Activated CD4-positive, alpha-beta T cell treated with anti-CD3 and anti-CD28 coated beads, Interleukin-2, amount 10 ng/mL, durations not matched to agents 7 days and 5 days (primary cell): ENCODE measurements around the gene ALAS2. TPM values are rescaled to one million over a fixed set of nuclear protein-coding genes. Genes with fewer than 3 reads are reported as not detected.
"Not testable (repeated sequence)": the region's sequence is repeated elsewhere in the genome, so short reads cannot be mapped to it uniquely, and the experiment has no call there.

Experiments used
- CTCF ChIA-PET: fragments of 350-600 bp; sonication (Branson Sonifier 250); formaldehyde crosslinking; loops from one replicate; lab custom pipeline; 2021; ENCODE audit warnings: antibody characterized with exemption; lab: Charles Lee
- POLR2A ChIA-PET: fragments of 350-600 bp; sonication (Branson Sonifier 250); formaldehyde crosslinking; loops from one replicate; lab custom pipeline; 2021; ENCODE audit warnings: antibody characterized with exemption; lab: Charles Lee
- DNase-seq: peaks from one replicate; pipeline ENCODE4 v3.0.0-alpha.2; 2020
- H3K27ac Mint-ChIP-seq: one replicate; pipeline ENCODE4 v1.8.0; 2021; ENCODE audit warnings: mild to moderate bottlenecking, moderate library complexity, mixed read lengths
- H3K27me3 Mint-ChIP-seq: one replicate; pipeline ENCODE4 v1.8.0; 2021; ENCODE audit warnings: mixed read lengths
- H3K36me3 Mint-ChIP-seq: one replicate; pipeline ENCODE4 v1.8.0; 2021; ENCODE audit warnings: low read depth, mixed read lengths
- H3K4me1 Mint-ChIP-seq: one replicate; pipeline ENCODE4 v1.8.0; 2021; ENCODE audit warnings: mixed read lengths
- H3K4me3 Mint-ChIP-seq: one replicate; pipeline ENCODE4 v1.8.0; 2021; ENCODE audit warnings: mild to moderate bottlenecking, moderate library complexity, mixed read lengths
- H3K9me3 Mint-ChIP-seq: one replicate; pipeline ENCODE4 v1.8.0; 2021; ENCODE audit warnings: mixed read lengths
- total RNA-seq, 2 experiments: library from RNA; stranded (reverse); gene quantifications; one replicate each; pipeline ENCODE4 v1.2.3, GENCODE V29; 2021

The ALAS2 gene
- total RNA-seq = not detected

GRCh38 chrX:55030271-55031205, at the start of gene ALAS2:
Gene ALAS2, minus strand, starts transcription at chrX:55030977. Its CDS starts 4,977 bp downstream, at chrX:55026000.
- POLR2A ChIA-PET = no interaction called here
- CTCF ChIA-PET = interaction anchor here (0.9 kb wide), 1 partner anchor 167 kb away, joined by 3 read pairs; no protein-coding TSS in a partner anchor
- no peak within 1 kb of the TSS for H3K4me3 Mint-ChIP-seq
- H3K4me1 Mint-ChIP-seq = no peaks in the 10 kb centered on the region
- H3K9me3 Mint-ChIP-seq = peaks cover 3% of the 10 kb centered on the region
- no peaks in the 10 kb centered on the region for H3K36me3 Mint-ChIP-seq
- H3K27me3 Mint-ChIP-seq = no peaks in the 10 kb centered on the region
- H3K27ac Mint-ChIP-seq = no peak within 1 kb of the TSS
- DNase-seq = no peak

GRCh38 chrX:55074851-55075467, 44.2 kb upstream of the ALAS2 start, which contains the start of gene PAGE2B:
Gene PAGE2B, plus strand, starts transcription at chrX:55075030. Its CDS starts 1,012 bp downstream, at chrX:55076042.
- Mint-ChIP-seq H3K4me3 (no peak within 1 kb of the TSS), H3K4me1 (no peaks in the 10 kb centered on the region), H3K9me3 (no peaks in the 10 kb centered on the region), H3K27me3 (no peaks in the 10 kb centered on the region), H3K36me3 (no peaks in the 10 kb centered on the region), H3K27ac (no peak within 1 kb of the TSS)
- ChIA-PET POLR2A (no interaction called here), CTCF (no interaction called here)
- no peak for DNase-seq

- H3K27me3 Mint-ChIP-seq = no peaks in the 10 kb centered on the region
- no peak for DNase-seq
- no peaks in the 10 kb centered on the region for H3K9me3 Mint-ChIP-seq
- ChIA-PET POLR2A (no interaction called here), CTCF (no interaction called here)
- H3K4me3 Mint-ChIP-seq = no peak overlapping the region
- H3K4me1 Mint-ChIP-seq = no peaks in the 10 kb centered on the region
- H3K36me3 Mint-ChIP-seq = no peaks in the 10 kb centered on the region
- no peak overlapping the region for H3K27ac Mint-ChIP-seq
Observed at GRCh38 chrX:55072286-55072685, 41.5 kb upstream of the ALAS2 start.

GRCh38 chrX:55067180-55067579, 36.4 kb upstream of the ALAS2 start:
- H3K9me3 Mint-ChIP-seq, H3K4me3 Mint-ChIP-seq, POLR2A ChIA-PET, DNase-seq, H3K36me3 Mint-ChIP-seq, H3K27ac Mint-ChIP-seq, H3K4me1 Mint-ChIP-seq, H3K27me3 Mint-ChIP-seq, CTCF ChIA-PET: not testable (repeated sequence)

- Mint-ChIP-seq H3K4me1 (peaks cover 21% of the 10 kb centered on the region), H3K36me3 (no peaks in the 10 kb centered on the region), H3K27ac (no peak overlapping the region), H3K27me3 (no peaks in the 10 kb centered on the region), H3K9me3 (no peaks in the 10 kb centered on the region), H3K4me3 (peak overlapping the region; percentile 58)
- POLR2A ChIA-PET = no interaction called here
- peak; percentile 27 for DNase-seq
- CTCF ChIA-PET = no interaction called here
Observed at GRCh38 chrX:55057675-55058249, 27.0 kb upstream of the ALAS2 start.

- Mint-ChIP-seq H3K27ac (no peak overlapping the region), H3K9me3 (no peaks in the 10 kb centered on the region), H3K4me1 (peaks cover 21% of the 10 kb centered on the region), H3K27me3 (no peaks in the 10 kb centered on the region), H3K36me3 (no peaks in the 10 kb centered on the region), H3K4me3 (peak overlapping the region; percentile 58)
- ChIA-PET POLR2A (no interaction called here), CTCF (no interaction called here)
- DNase-seq = peak; percentile 26
Observed at GRCh38 chrX:55056820-55057674, 26.3 kb upstream of the ALAS2 start.

GRCh38 chrX:55050599-55050998, 19.8 kb upstream of the ALAS2 start:
- H3K27me3 Mint-ChIP-seq = not testable (repeated sequence)

GRCh38 chrX:55041514-55041913, 10.7 kb upstream of the ALAS2 start:
- ChIA-PET CTCF (no interaction called here), POLR2A (no interaction called here)
- Mint-ChIP-seq H3K4me3 (no peak overlapping the region), H3K4me1 (no peaks in the 10 kb centered on the region), H3K27me3 (no peaks in the 10 kb centered on the region), H3K27ac (no peak overlapping the region), H3K9me3 (no peaks in the 10 kb centered on the region), H3K36me3 (no peaks in the 10 kb centered on the region)
- no peak for DNase-seq

More at GRCh38 chrX:55050599-55050998, 19.8 kb upstream of the ALAS2 start:
- H3K4me3 Mint-ChIP-seq, H3K9me3 Mint-ChIP-seq, POLR2A ChIA-PET, DNase-seq, H3K4me1 Mint-ChIP-seq, CTCF ChIA-PET, H3K27ac Mint-ChIP-seq, H3K36me3 Mint-ChIP-seq: not testable (repeated sequence)

GRCh38 chrX:55039471-55039870, 8.7 kb upstream of the ALAS2 start:
- Mint-ChIP-seq H3K27me3 (no peaks in the 10 kb centered on the region), H3K27ac (no peak overlapping the region), H3K9me3 (peaks cover 3% of the 10 kb centered on the region), H3K4me3 (no peak overlapping the region), H3K36me3 (no peaks in the 10 kb centered on the region), H3K4me1 (no peaks in the 10 kb centered on the region)
- POLR2A ChIA-PET = no interaction called here
- no peak for DNase-seq
- CTCF ChIA-PET = no interaction called here

- Mint-ChIP-seq H3K36me3 (no peaks in the 10 kb centered on the region), H3K4me1 (no peaks in the 10 kb centered on the region), H3K27me3 (no peaks in the 10 kb centered on the region), H3K4me3 (no peak overlapping the region), H3K27ac (no peak overlapping the region), H3K9me3 (peaks cover 3% of the 10 kb centered on the region)
- CTCF ChIA-PET = no interaction called here
- no peak for DNase-seq
- POLR2A ChIA-PET = no interaction called here
Observed at GRCh38 chrX:55033429-55033828, 2.7 kb upstream of the ALAS2 start.

- Mint-ChIP-seq H3K9me3 (no peaks in the 10 kb centered on the region), H3K4me3 (no peak overlapping the region), H3K36me3 (no peaks in the 10 kb centered on the region), H3K27me3 (no peaks in the 10 kb centered on the region), H3K4me1 (no peaks in the 10 kb centered on the region), H3K27ac (no peak overlapping the region)
- POLR2A ChIA-PET = no interaction called here
- no peak for DNase-seq
- CTCF ChIA-PET = no interaction called here
Observed at GRCh38 chrX:55029291-55029690, 1.5 kb downstream of the ALAS2 start.

GRCh38 chrX:55028611-55029010, 2.2 kb downstream of the ALAS2 start:
- ChIA-PET CTCF (interaction anchor here (0.5 kb wide), 1 partner anchor 27 kb away, joined by 5 read pairs; no protein-coding TSS in a partner anchor), POLR2A (no interaction called here)
- H3K4me3 Mint-ChIP-seq = no peak overlapping the region
- no peaks in the 10 kb centered on the region for H3K36me3 Mint-ChIP-seq
- no peaks in the 10 kb centered on the region for H3K27me3 Mint-ChIP-seq
- no peak for DNase-seq
- H3K4me1 Mint-ChIP-seq = no peaks in the 10 kb centered on the region
- no peaks in the 10 kb centered on the region for H3K9me3 Mint-ChIP-seq
- H3K27ac Mint-ChIP-seq = no peak overlapping the region
